ENCODE results near the gene SCRN1. TPM values are rescaled to one million over a fixed set of nuclear protein-coding genes. Genes with fewer than 3 reads are reported as not detected.

The SCRN1 gene
- total RNA-seq, 2 donors from 2014 or later = 5.7 to 6.1 TPM

- no peaks in the 10 kb centered on the region for H3K9me3 ChIP-seq (ENCODE audit: control insufficient read depth, low read length, poor library complexity, severe bottlenecking)
- no peak overlapping the region for H3K27ac Mint-ChIP-seq
- ATAC-seq (no peak), DNase-seq (no peak)
- H3K4me3 Mint-ChIP-seq = no peak overlapping the region
- peaks cover 2% of the 10 kb centered on the region for H3K36me3 Mint-ChIP-seq (ENCODE audit: low read depth)
- H3K27me3 Mint-ChIP-seq = peaks cover 30% of the 10 kb centered on the region
- H3K4me1 Mint-ChIP-seq = peaks cover 16% of the 10 kb centered on the region
Measured at GRCh38 chr7:29953726-29954347, 35.8 kb downstream of the SCRN1 start.

GRCh38 chr7:29951206-29951605 is 38.4 kb downstream of the SCRN1 start:
- Mint-ChIP-seq H3K4me3 (no peak overlapping the region), H3K27me3 (peaks cover 32% of the 10 kb centered on the region), H3K36me3 (ENCODE audit: low read depth) (peaks cover 2% of the 10 kb centered on the region), H3K4me1 (peaks cover 10% of the 10 kb centered on the region), H3K27ac (no peak overlapping the region)
- H3K9me3 ChIP-seq (ENCODE audit: control insufficient read depth, low read length, poor library complexity, severe bottlenecking) = no peaks in the 10 kb centered on the region
- ATAC-seq (no peak), DNase-seq (no peak)

- peaks cover 28% of the 10 kb centered on the region for H3K27me3 Mint-ChIP-seq
- H3K36me3 Mint-ChIP-seq (ENCODE audit: low read depth) = peaks cover 2% of the 10 kb centered on the region
- DNase-seq (no peak), ATAC-seq (no peak)
- peaks cover 3% of the 10 kb centered on the region for H3K4me1 Mint-ChIP-seq
- no peaks in the 10 kb centered on the region for H3K9me3 ChIP-seq (ENCODE audit: control insufficient read depth, low read length, poor library complexity, severe bottlenecking)
- H3K27ac Mint-ChIP-seq = no peak overlapping the region
- no peak overlapping the region for H3K4me3 Mint-ChIP-seq
Measured at GRCh38 chr7:29950480-29950879, 39.1 kb downstream of the SCRN1 start.

- no peak overlapping the region for H3K27ac Mint-ChIP-seq
- no peak for DNase-seq
- peaks cover 33% of the 10 kb centered on the region for H3K27me3 Mint-ChIP-seq
- H3K36me3 Mint-ChIP-seq (ENCODE audit: low read depth) = peaks cover 2% of the 10 kb centered on the region
- H3K4me3 Mint-ChIP-seq = no peak overlapping the region
- no peaks in the 10 kb centered on the region for H3K4me1 Mint-ChIP-seq
- H3K9me3 ChIP-seq (ENCODE audit: control insufficient read depth, low read length, poor library complexity, severe bottlenecking) = no peaks in the 10 kb centered on the region
- ATAC-seq = no peak
Measured at GRCh38 chr7:29948587-29948986, 41.0 kb downstream of the SCRN1 start.

GRCh38 chr7:29946428-29947186 is 43.0 kb downstream of the SCRN1 start:
- ATAC-seq (no peak), DNase-seq (no peak)
- peak overlapping the region; percentile 16 for H3K27ac Mint-ChIP-seq
- H3K4me1 Mint-ChIP-seq = no peaks in the 10 kb centered on the region
- peaks cover 40% of the 10 kb centered on the region for H3K27me3 Mint-ChIP-seq
- H3K4me3 Mint-ChIP-seq = no peak overlapping the region
- H3K9me3 ChIP-seq (ENCODE audit: control insufficient read depth, low read length, poor library complexity, severe bottlenecking) = no peaks in the 10 kb centered on the region
- peaks cover 2% of the 10 kb centered on the region for H3K36me3 Mint-ChIP-seq (ENCODE audit: low read depth)

GRCh38 chr7:29945259-29945809 is 44.3 kb downstream of the SCRN1 start:
- DNase-seq (no peak), ATAC-seq (no peak)
- H3K27me3 Mint-ChIP-seq = peaks cover 30% of the 10 kb centered on the region
- H3K27ac Mint-ChIP-seq = no peak overlapping the region
- no peak overlapping the region for H3K4me3 Mint-ChIP-seq
- no peaks in the 10 kb centered on the region for H3K9me3 ChIP-seq (ENCODE audit: control insufficient read depth, low read length, poor library complexity, severe bottlenecking)
- H3K4me1 Mint-ChIP-seq = no peaks in the 10 kb centered on the region
- no peaks in the 10 kb centered on the region for H3K36me3 Mint-ChIP-seq (ENCODE audit: low read depth)

- no peaks in the 10 kb centered on the region for H3K4me1 Mint-ChIP-seq
- H3K27ac Mint-ChIP-seq = no peak overlapping the region
- ATAC-seq (no peak), DNase-seq (no peak)
- no peak overlapping the region for H3K4me3 Mint-ChIP-seq
- H3K9me3 ChIP-seq (ENCODE audit: control insufficient read depth, low read length, poor library complexity, severe bottlenecking) = no peaks in the 10 kb centered on the region
- no peaks in the 10 kb centered on the region for H3K36me3 Mint-ChIP-seq (ENCODE audit: low read depth)
- H3K27me3 Mint-ChIP-seq = peaks cover 15% of the 10 kb centered on the region
Measured at GRCh38 chr7:29940199-29940598, 49.4 kb downstream of the SCRN1 start.

- no peak overlapping the region for H3K27ac Mint-ChIP-seq
- no peaks in the 10 kb centered on the region for H3K9me3 ChIP-seq (ENCODE audit: control insufficient read depth, low read length, poor library complexity, severe bottlenecking)
- no peak for DNase-seq
- no peak for ATAC-seq
- H3K4me1 Mint-ChIP-seq = no peaks in the 10 kb centered on the region
- H3K36me3 Mint-ChIP-seq (ENCODE audit: low read depth) = no peaks in the 10 kb centered on the region
- peaks cover 5% of the 10 kb centered on the region for H3K27me3 Mint-ChIP-seq
- H3K4me3 Mint-ChIP-seq = no peak overlapping the region
Measured at GRCh38 chr7:29937132-29937531, 52.5 kb downstream of the SCRN1 start.

GRCh38 chr7:29935111-29935510 is 54.5 kb downstream of the SCRN1 start:
- DNase-seq (no peak), ATAC-seq (no peak)
- H3K9me3 ChIP-seq (ENCODE audit: control insufficient read depth, low read length, poor library complexity, severe bottlenecking) = no peaks in the 10 kb centered on the region
- Mint-ChIP-seq H3K4me1 (no peaks in the 10 kb centered on the region), H3K27ac (no peak overlapping the region), H3K36me3 (ENCODE audit: low read depth) (no peaks in the 10 kb centered on the region), H3K27me3 (peaks cover 17% of the 10 kb centered on the region), H3K4me3 (no peak overlapping the region)

GRCh38 chr7:29929018-29929807 is 60.4 kb downstream of the SCRN1 start:
- Mint-ChIP-seq H3K4me1 (no peaks in the 10 kb centered on the region), H3K27me3 (peaks cover 29% of the 10 kb centered on the region), H3K36me3 (ENCODE audit: low read depth) (no peaks in the 10 kb centered on the region), H3K27ac (no peak overlapping the region), H3K4me3 (no peak overlapping the region)
- no peaks in the 10 kb centered on the region for H3K9me3 ChIP-seq (ENCODE audit: control insufficient read depth, low read length, poor library complexity, severe bottlenecking)
- no peak for ATAC-seq
- DNase-seq = no peak

- Mint-ChIP-seq H3K4me1 (no peaks in the 10 kb centered on the region), H3K27me3 (peaks cover 25% of the 10 kb centered on the region), H3K4me3 (no peak overlapping the region)
Measured at GRCh38 chr7:29926741-29927140, 62.9 kb downstream of the SCRN1 start.

GRCh38 chr7:29926216-29926615 is 63.4 kb downstream of the SCRN1 start:
- no peak for ATAC-seq
- DNase-seq = no peak
- H3K27ac Mint-ChIP-seq = no peak overlapping the region
- H3K9me3 ChIP-seq (ENCODE audit: control insufficient read depth, low read length, poor library complexity, severe bottlenecking) = no peaks in the 10 kb centered on the region
- peaks cover 2% of the 10 kb centered on the region for H3K4me1 Mint-ChIP-seq
- no peak overlapping the region for H3K4me3 Mint-ChIP-seq
- peaks cover 28% of the 10 kb centered on the region for H3K27me3 Mint-ChIP-seq
- peaks cover 2% of the 10 kb centered on the region for H3K36me3 Mint-ChIP-seq (ENCODE audit: low read depth)

More at GRCh38 chr7:29926741-29927140, 62.9 kb downstream of the SCRN1 start:
- no peaks in the 10 kb centered on the region for H3K36me3 Mint-ChIP-seq (ENCODE audit: low read depth)
- H3K9me3 ChIP-seq (ENCODE audit: control insufficient read depth, low read length, poor library complexity, severe bottlenecking) = no peaks in the 10 kb centered on the region
- no peak overlapping the region for H3K27ac Mint-ChIP-seq
- no peak for ATAC-seq
- DNase-seq = no peak

- Mint-ChIP-seq H3K36me3 (ENCODE audit: low read depth) (peaks cover 2% of the 10 kb centered on the region), H3K4me1 (peaks cover 2% of the 10 kb centered on the region), H3K27ac (no peak overlapping the region), H3K27me3 (peaks cover 24% of the 10 kb centered on the region), H3K4me3 (no peak overlapping the region)
- no peak for DNase-seq
- no peak for ATAC-seq
- no peaks in the 10 kb centered on the region for H3K9me3 ChIP-seq (ENCODE audit: control insufficient read depth, low read length, poor library complexity, severe bottlenecking)
Measured at GRCh38 chr7:29924684-29925083, 64.9 kb downstream of the SCRN1 start.
